Fibroblast of mammary gland (primary cell): ENCODE measurements around the gene TOX4.

Source experiments
- DNase-seq: peaks from one replicate; pipeline ENCODE4 v3.0.0-alpha.2; 2010; ENCODE audit warnings: low read depth
- H3K4me3 ChIP-seq: 2 replicates; pipeline ENCODE4 v1.5.1; 2011; ENCODE audit warnings: low read depth, mild to moderate bottlenecking, low read length, moderate library complexity; ENCODE audit not compliant: control insufficient read depth
- CTCF ChIP-seq: conservative IDR thresholded peaks from 2 replicates; pipeline ENCODE4 v1.5.1; 2011; ENCODE audit warnings: low read depth, low read length, inconsistent platforms; ENCODE audit not compliant: control insufficient read depth, insufficient read depth

The TOX4 gene

GRCh38 chr14:21476523-21476924 is 471 bp upstream of the TOX4 start:
- peak overlapping the region; percentile 98 for H3K4me3 ChIP-seq
- no peak for TF ChIP-seq CTCF

GRCh38 chr14:21486640-21487087 is 9.7 kb downstream of the TOX4 start:
- TF ChIP-seq CTCF = no peak
- DNase-seq = peak; percentile 57
- H3K4me3 ChIP-seq = no peak overlapping the region

More at GRCh38 chr14:21476523-21476924, 471 bp upstream of the TOX4 start:
- DNase-seq = no peak

- no peak for TF ChIP-seq CTCF
- DNase-seq = peak; percentile 19
Measured at GRCh38 chr14:21494902-21495762, 18.1 kb downstream of the TOX4 start.

GRCh38 chr14:21496453-21496852 is 19.5 kb downstream of the TOX4 start:
- peak; percentile 39 for DNase-seq
- no peak for TF ChIP-seq CTCF
- no peak overlapping the region for H3K4me3 ChIP-seq

More at GRCh38 chr14:21494902-21495762, 18.1 kb downstream of the TOX4 start:
- no peak overlapping the region for H3K4me3 ChIP-seq

GRCh38 chr14:21498540-21499526 is 21.8 kb downstream of the TOX4 start:
- peak; percentile 50 for TF ChIP-seq CTCF
- no peak overlapping the region for H3K4me3 ChIP-seq
- peak; percentile 60 for DNase-seq

- DNase-seq = no peak
- no peak for TF ChIP-seq CTCF
- H3K4me3 ChIP-seq = no peak overlapping the region
Measured at GRCh38 chr14:21501568-21501967, 24.6 kb downstream of the TOX4 start.
